GM23338 (cell line): ENCODE data around the gene SCIN.

Experiments
- CREB1 ChIP-seq: fragments of 250-450 bp; sonication (Bioruptor Pico); IDR thresholded peaks from 2 replicates; pipeline ENCODE4 v1.5.0; 2020; ENCODE audit warnings: low read depth, mild to moderate bottlenecking, moderate library complexity
- CTCF ChIP-seq, 2 experiments: fragments of 200-600 bp in 1 of 2; sonication (generic) in 1 of 2; conservative IDR thresholded peaks; 2 replicates each; pipeline versions ENCODE4 v1.5.1 to v1.6.1; 2016 to 2017; ENCODE audit warnings: antibody characterized with exemption in 2 of 2, low read depth in 2 of 2, mild to moderate bottlenecking in 2 of 2, moderate library complexity in 1 of 2
- EZH2 ChIP-seq: fragments of 200-600 bp; sonication (generic); IDR thresholded peaks from one replicate; pipeline ENCODE4 v1.8.0; 2017; ENCODE audit warnings: antibody characterized with exemption, mild to moderate bottlenecking, low read depth; ENCODE audit not compliant: unreplicated experiment
- JUNB ChIP-seq: IDR thresholded peaks from one replicate; pipeline ENCODE4 v1.6.1; 2016; ENCODE audit warnings: antibody characterized with exemption; ENCODE audit not compliant: unreplicated experiment
- POLR2AphosphoS5 ChIP-seq: IDR thresholded peaks from 2 replicates; pipeline ENCODE4 v1.6.1; 2016; ENCODE audit warnings: antibody characterized with exemption, low read depth
- STAT1 ChIP-seq: IDR thresholded peaks from one replicate; pipeline ENCODE4 v1.6.1; 2016; ENCODE audit warnings: antibody characterized with exemption; ENCODE audit not compliant: unreplicated experiment
- ZNF114 ChIP-seq: fragments of 250-450 bp; sonication (Bioruptor Pico); IDR thresholded peaks from 2 replicates; pipeline ENCODE4 v1.5.0; 2020; ENCODE audit warnings: mild to moderate bottlenecking, moderate library complexity
- TF ChIP-seq, protein P1 (sequence below): IDR thresholded peaks from one replicate; pipeline ENCODE4 v1.6.1; 2018; ENCODE audit warnings: antibody characterized with exemption; ENCODE audit not compliant: unreplicated experiment

DNA sequence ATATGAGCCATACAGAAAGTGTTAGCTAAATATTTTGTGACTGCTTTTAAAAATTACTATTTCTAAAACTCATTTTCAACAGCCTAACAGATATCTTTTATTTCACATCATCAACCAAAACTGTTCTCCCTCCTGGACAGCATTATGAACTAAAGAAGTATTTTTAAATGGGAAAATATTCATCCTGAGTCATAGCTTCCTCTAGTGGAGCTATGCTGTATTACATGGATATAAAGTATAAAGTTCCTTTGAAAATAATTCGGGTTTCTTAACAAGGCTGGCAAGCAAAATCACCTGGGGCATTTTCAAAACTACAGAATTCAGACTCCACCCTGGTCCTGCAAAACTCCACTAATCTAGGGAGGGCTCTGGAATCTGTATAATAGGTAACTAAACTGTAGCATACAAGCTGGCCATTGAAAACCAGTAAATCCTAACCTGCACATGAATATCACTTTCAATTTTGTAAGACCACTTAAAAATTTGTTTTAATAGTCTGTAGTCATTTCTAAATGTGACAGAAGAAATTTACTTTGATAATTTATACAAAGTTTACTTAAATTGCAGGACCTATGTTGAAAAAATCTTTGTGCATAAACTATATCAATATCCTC lies 53.5 kb downstream of the SCIN start:
- TF ChIP-seq CTCF (conservative IDR thresholded peaks at IDR 0.05; ENCODE audit: low read depth in 2 of 2) (peak; percentile 64 to 91), EZH2 (no peak), POLR2AphosphoS5 (no peak), JUNB (no peak), STAT1 (no peak), CREB1 (no peak), ZNF114 (CRISPR knock-in tag) (no peak)
- TF ChIP-seq, protein P1, sequence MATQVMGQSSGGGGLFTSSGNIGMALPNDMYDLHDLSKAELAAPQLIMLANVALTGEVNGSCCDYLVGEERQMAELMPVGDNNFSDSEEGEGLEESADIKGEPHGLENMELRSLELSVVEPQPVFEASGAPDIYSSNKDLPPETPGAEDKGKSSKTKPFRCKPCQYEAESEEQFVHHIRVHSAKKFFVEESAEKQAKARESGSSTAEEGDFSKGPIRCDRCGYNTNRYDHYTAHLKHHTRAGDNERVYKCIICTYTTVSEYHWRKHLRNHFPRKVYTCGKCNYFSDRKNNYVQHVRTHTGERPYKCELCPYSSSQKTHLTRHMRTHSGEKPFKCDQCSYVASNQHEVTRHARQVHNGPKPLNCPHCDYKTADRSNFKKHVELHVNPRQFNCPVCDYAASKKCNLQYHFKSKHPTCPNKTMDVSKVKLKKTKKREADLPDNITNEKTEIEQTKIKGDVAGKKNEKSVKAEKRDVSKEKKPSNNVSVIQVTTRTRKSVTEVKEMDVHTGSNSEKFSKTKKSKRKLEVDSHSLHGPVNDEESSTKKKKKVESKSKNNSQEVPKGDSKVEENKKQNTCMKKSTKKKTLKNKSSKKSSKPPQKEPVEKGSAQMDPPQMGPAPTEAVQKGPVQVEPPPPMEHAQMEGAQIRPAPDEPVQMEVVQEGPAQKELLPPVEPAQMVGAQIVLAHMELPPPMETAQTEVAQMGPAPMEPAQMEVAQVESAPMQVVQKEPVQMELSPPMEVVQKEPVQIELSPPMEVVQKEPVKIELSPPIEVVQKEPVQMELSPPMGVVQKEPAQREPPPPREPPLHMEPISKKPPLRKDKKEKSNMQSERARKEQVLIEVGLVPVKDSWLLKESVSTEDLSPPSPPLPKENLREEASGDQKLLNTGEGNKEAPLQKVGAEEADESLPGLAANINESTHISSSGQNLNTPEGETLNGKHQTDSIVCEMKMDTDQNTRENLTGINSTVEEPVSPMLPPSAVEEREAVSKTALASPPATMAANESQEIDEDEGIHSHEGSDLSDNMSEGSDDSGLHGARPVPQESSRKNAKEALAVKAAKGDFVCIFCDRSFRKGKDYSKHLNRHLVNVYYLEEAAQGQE: no peak
